COLO829 (cell line): Measurements from ENCODE around the gene NIT1.

Experiments
- DNase-seq: peaks from one replicate; pipeline ENCODE4 v3.0.0; 2012; ENCODE audit warnings: low spot score

The NIT1 gene

GRCh38 chr1:161117759-161118581 is at the start of gene NIT1, which contains the start of gene PFDN2:
NIT1 (plus strand) TSS chr1:161118105; CDS start chr1:161118177, 72 bp downstream.
PFDN2 (minus strand) TSS chr1:161118037; CDS start chr1:161118026, 11 bp downstream.
- peak; percentile 89 for DNase-seq

GRCh38 chr1:161068306-161069234 is 49.3 kb upstream of the NIT1 start:
- no peak for DNase-seq

GRCh38 chr1:161069241-161069640 is 48.7 kb upstream of the NIT1 start:
- no peak for DNase-seq

- no peak for DNase-seq
Observed at GRCh38 chr1:161069731-161070270, 48.1 kb upstream of the NIT1 start, which contains the start of gene ARHGAP30. ARHGAP30 (minus strand) TSS chr1:161069891; CDS start chr1:161069624, 267 bp downstream.

GRCh38 chr1:161070761-161071160 is 47.1 kb upstream of the NIT1 start:
- no peak for DNase-seq

GRCh38 chr1:161071886-161072371 is 46.0 kb upstream of the NIT1 start:
- no peak for DNase-seq

- DNase-seq: no peak
Observed at GRCh38 chr1:161072751-161073449, 45.0 kb upstream of the NIT1 start.

- DNase-seq: no peak
Observed at GRCh38 chr1:161073474-161074121, 44.3 kb upstream of the NIT1 start.

- no peak for DNase-seq
Observed at GRCh38 chr1:161074676-161075368, 43.1 kb upstream of the NIT1 start.

- no peak for DNase-seq
Observed at GRCh38 chr1:161076410-161076809, 41.5 kb upstream of the NIT1 start.

- DNase-seq: no peak
Observed at GRCh38 chr1:161077426-161077825, 40.5 kb upstream of the NIT1 start.

- DNase-seq: no peak
Observed at GRCh38 chr1:161079436-161080110, 38.3 kb upstream of the NIT1 start.

GRCh38 chr1:161080441-161081405 is 37.2 kb upstream of the NIT1 start:
- DNase-seq: peak; percentile 44

- DNase-seq: no peak
Observed at GRCh38 chr1:161081519-161081918, 36.4 kb upstream of the NIT1 start.

- no peak for DNase-seq
Observed at GRCh38 chr1:161082483-161082882, 35.4 kb upstream of the NIT1 start.

- DNase-seq: peak; percentile 44
Observed at GRCh38 chr1:161082996-161083747, 34.7 kb upstream of the NIT1 start.

- DNase-seq: no peak
Observed at GRCh38 chr1:161083748-161084596, 33.9 kb upstream of the NIT1 start.
